CD14-positive monocyte (primary cell): ENCODE data around the gene TAF11L13. TPM values are rescaled to one million over a fixed set of nuclear protein-coding genes. Genes with fewer than 3 reads are reported as not detected.
"Not testable (repeated sequence)": the region's sequence is repeated elsewhere in the genome, so short reads cannot be mapped to it uniquely, and the experiment has no call there.

Experiments used
- DNase-seq, 3 donors: peaks; one replicate each; pipeline ENCODE4 v3.0.0-alpha.2; 2011 to 2022
- H2AFZ ChIP-seq: 2 replicates; pipeline ENCODE4 v1.6.0; 2012; ENCODE audit warnings: mild to moderate bottlenecking, low read depth, low read length, inconsistent platforms; ENCODE audit not compliant: insufficient read depth, poor library complexity, severe bottlenecking
- H3K27ac ChIP-seq, 2 donors: 1 replicate in 1 of 2; 2 replicates in 1 of 2; pipeline ENCODE4 v1.5.1; 2012 to 2013; ENCODE audit warnings: low read length in 2 of 2, control low read depth in 1 of 2, inconsistent platforms in 1 of 2, low read depth in 1 of 2, mild to moderate bottlenecking in 1 of 2
- H3K27me3 ChIP-seq, 2 donors: one replicate each; pipeline versions ENCODE4 v1.6.0 to v1.6.1; 2011 to 2013; ENCODE audit warnings: low read length in 2 of 2; ENCODE audit not compliant: control insufficient read depth in 2 of 2, insufficient read depth in 2 of 2
- H3K36me3 ChIP-seq, 2 donors: replicated peaks in 1 of 2; 1 replicate in 1 of 2; 2 replicates in 1 of 2; pipeline versions ENCODE4 v1.5.1 to v1.6.1; 2012 to 2013; ENCODE audit warnings: low read length in 2 of 2, control low read depth in 1 of 2, inconsistent platforms in 1 of 2, mild to moderate bottlenecking in 1 of 2; ENCODE audit not compliant: insufficient read depth in 2 of 2, control insufficient read depth in 1 of 2
- H3K4me1 ChIP-seq, 2 donors: 1 replicate in 1 of 2; 2 replicates in 1 of 2; pipeline versions ENCODE4 v1.5.1 to v1.6.1; 2012 to 2013; ENCODE audit warnings: low read length in 2 of 2, control low read depth in 1 of 2, inconsistent platforms in 1 of 2, mild to moderate bottlenecking in 1 of 2, moderate library complexity in 1 of 2; ENCODE audit not compliant: insufficient read depth in 2 of 2, control insufficient read depth in 1 of 2
- H3K4me2 ChIP-seq: replicated peaks from 2 replicates; pipeline ENCODE3; 2012; ENCODE audit warnings: low read length, moderate library complexity, mild to moderate bottlenecking; ENCODE audit not compliant: poor library complexity, severe bottlenecking; ENCODE audit errors: extremely low read depth
- H3K4me3 ChIP-seq, 3 experiments: fragments of 200-600 bp in 1 of 3; sonication (generic) in 1 of 3; replicated peaks in 1 of 3; 1 replicate in 2 of 3; 2 replicates in 1 of 3; pipeline ENCODE4 v1.5.1; 2011 to 2013; ENCODE audit warnings: low read length in 3 of 3, mild to moderate bottlenecking in 3 of 3, control low read depth in 2 of 3, low read depth in 2 of 3, inconsistent platforms in 1 of 3, moderate library complexity in 1 of 3
- H3K79me2 ChIP-seq: 2 replicates; pipeline ENCODE4 v1.6.0; 2012; ENCODE audit warnings: mild to moderate bottlenecking, control low read depth, inconsistent platforms, low read length, moderate library complexity; ENCODE audit not compliant: insufficient read depth
- H3K9ac ChIP-seq: 2 replicates; pipeline ENCODE4 v1.6.0; 2017; ENCODE audit warnings: low read length, mild to moderate bottlenecking; ENCODE audit not compliant: insufficient read depth, poor library complexity, severe bottlenecking
- H3K9me3 ChIP-seq, 2 donors: replicated peaks in 1 of 2; 1 replicate in 1 of 2; 2 replicates in 1 of 2; pipeline versions ENCODE4 v1.5.1 to v1.6.1; 2012 to 2013; ENCODE audit warnings: low read length in 2 of 2, control low read depth in 1 of 2; ENCODE audit not compliant: control insufficient read depth in 1 of 2, insufficient read depth in 1 of 2
- H4K20me1 ChIP-seq: 2 replicates; pipeline ENCODE4 v1.6.0; 2012; ENCODE audit warnings: mild to moderate bottlenecking, low read length, control low read depth, moderate library complexity; ENCODE audit not compliant: insufficient read depth
- H3K27ac Mint-ChIP-seq, 7 donors: one replicate each; pipeline ENCODE4 v1.8.0; 2020; ENCODE audit warnings: mild to moderate bottlenecking in 7 of 7, mixed read lengths in 7 of 7, moderate library complexity in 6 of 7, inconsistent platforms in 2 of 7
- H3K27me3 Mint-ChIP-seq, 3 donors: one replicate each; pipeline ENCODE4 v1.8.0; 2021 to 2022; ENCODE audit warnings: low read depth in 3 of 3, mild to moderate bottlenecking in 3 of 3, mixed read lengths in 3 of 3, moderate library complexity in 3 of 3, inconsistent platforms in 1 of 3
- H3K36me3 Mint-ChIP-seq, 2 donors: one replicate each; pipeline ENCODE4 v1.8.0; 2020; ENCODE audit warnings: mixed read lengths in 2 of 2, inconsistent platforms in 1 of 2, mild to moderate bottlenecking in 1 of 2
- H3K4me1 Mint-ChIP-seq: one replicate; pipeline ENCODE4 v1.8.0; 2020; ENCODE audit warnings: mild to moderate bottlenecking, mixed read lengths
- H3K4me3 Mint-ChIP-seq, 2 donors: one replicate each; pipeline ENCODE4 v1.8.0; 2020; ENCODE audit warnings: mild to moderate bottlenecking in 2 of 2, mixed read lengths in 2 of 2, moderate library complexity in 1 of 2
- H3K9me3 Mint-ChIP-seq, 7 donors: one replicate each; pipeline ENCODE4 v1.8.0; 2020 to 2022; ENCODE audit warnings: mixed read lengths in 7 of 7, mild to moderate bottlenecking in 6 of 7, moderate library complexity in 6 of 7, inconsistent platforms in 2 of 7
- CTCF ChIP-seq: fragments of 200-600 bp; IDR thresholded peaks from one replicate; pipeline ENCODE4 v1.8.0; 2022; ENCODE audit warnings: antibody characterized with exemption, mild to moderate bottlenecking
- WGBS: methylation state at CpG from one replicate; pipeline ENCODE4 v1.1.5; 2013; ENCODE audit warnings: missing lambda C conversion rate; ENCODE audit not compliant: insufficient coverage; 5-methylcytosine and 5-hydroxymethylcytosine counted together
- intact Hi-C, 2 donors: fragments of 100-400 bp; cut with micrococcal nuclease; formaldehyde crosslinking; loops; one replicate each; pipeline versions ENCODE4 v1.15.0 to v1.15.1; 2023
- polyA plus RNA-seq, 3 donors: library from polyadenylated mRNA; depleted of rRNA in 1 of 3; unstranded in 2 of 3; stranded (reverse) in 1 of 3; fragments of 300-500 nt in 2 of 3; fragments of >200 nt in 1 of 3; fragmentation: Illumina TruSeq in 2 of 3; gene quantifications; 1 replicate in 2 of 3; 2 replicates in 1 of 3; pipeline ENCODE4 v1.2.3, GENCODE V29; 2012 to 2021

Gene TAF11L13
- polyA plus RNA-seq, 3 donors: not detected

GRCh38 chr5:17655201-17655759 is 23.4 kb downstream of the TAF11L13 start:
- intact Hi-C loops: not testable (repeated sequence)

DNA sequence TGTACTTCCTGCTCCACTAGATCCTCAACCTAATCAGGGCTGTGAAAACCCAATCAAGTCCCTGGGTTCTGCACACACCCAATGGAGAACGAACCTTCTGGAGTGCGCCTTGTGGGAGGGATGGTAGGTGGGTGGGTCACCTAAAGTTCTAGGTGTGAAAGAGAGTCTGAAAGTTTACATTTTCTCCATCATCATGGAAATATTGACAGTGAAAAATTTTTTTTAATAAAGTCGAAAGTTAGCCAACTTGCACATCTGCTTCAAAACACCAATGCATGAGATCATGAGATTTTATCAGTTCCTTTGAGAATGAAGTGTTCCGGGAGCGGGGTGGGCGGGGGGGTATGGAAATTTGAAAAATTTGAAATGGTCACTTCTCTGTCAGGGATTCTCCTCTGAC is 24.0 kb downstream of the TAF11L13 start:
- Mint-ChIP-seq H3K36me3 (no peaks in the 10 kb centered on the region), H3K27ac (no peak overlapping the region), H3K9me3 (peaks cover 10 to 33% (median 21%) of the 10 kb centered on the region in 7 donors), H3K4me1 (no peaks in the 10 kb centered on the region), H3K27me3 (peaks cover 0 to 6% (median 3%) of the 10 kb centered on the region in 3 donors), H3K4me3 (no peak overlapping the region)
- no peak overlapping the region for H2AFZ ChIP-seq
- DNase-seq: no peak
- H3K4me2 ChIP-seq: no peak overlapping the region
- H3K79me2 ChIP-seq: no peaks in the 10 kb centered on the region
- peaks cover 9 to 17% of the 10 kb centered on the region in 2 donors for H3K9me3 ChIP-seq
- no peak overlapping the region for H3K9ac ChIP-seq
- H3K4me3 ChIP-seq: no peak overlapping the region
- H4K20me1 ChIP-seq: no peaks in the 10 kb centered on the region
- H3K4me1 ChIP-seq: no peaks in the 10 kb centered on the region
- no CpG with 5 or more reads among the region's 6 CpGs for WGBS
- intact Hi-C loops: no loop called here
- no peak for TF ChIP-seq CTCF
- no peaks in the 10 kb centered on the region for H3K27me3 ChIP-seq
- no peak overlapping the region for H3K27ac ChIP-seq
- no peaks in the 10 kb centered on the region for H3K36me3 ChIP-seq

More at GRCh38 chr5:17655201-17655759, 23.4 kb downstream of the TAF11L13 start:
- H3K9me3 Mint-ChIP-seq: peaks cover 8 to 27% (median 18%) of the 10 kb centered on the region in 7 donors
- not testable (repeated sequence) for H2AFZ ChIP-seq, H3K4me1 ChIP-seq, H3K79me2 ChIP-seq, H3K36me3 Mint-ChIP-seq, H3K27me3 Mint-ChIP-seq, H3K27ac Mint-ChIP-seq, H3K4me1 Mint-ChIP-seq, H3K4me2 ChIP-seq, H3K9ac ChIP-seq, H3K27me3 ChIP-seq, DNase-seq, H3K4me3 ChIP-seq, H3K4me3 Mint-ChIP-seq, H4K20me1 ChIP-seq, H3K36me3 ChIP-seq, H3K27ac ChIP-seq
- WGBS: 96% methylated on average over 18 of the region's 32 CpGs
- peaks cover 9 to 17% of the 10 kb centered on the region in 2 donors for H3K9me3 ChIP-seq
